ENCODE results near the gene ATP6V0C. TPM values are rescaled to one million over a fixed set of nuclear protein-coding genes. Genes with fewer than 3 reads are reported as not detected.
"Not testable (repeated sequence)": the region's sequence is repeated elsewhere in the genome, so short reads cannot be mapped to it uniquely, and the experiment has no call there.

Gene ATP6V0C
- total RNA-seq, 1 donor from 2014 or later = 157 TPM

DNA sequence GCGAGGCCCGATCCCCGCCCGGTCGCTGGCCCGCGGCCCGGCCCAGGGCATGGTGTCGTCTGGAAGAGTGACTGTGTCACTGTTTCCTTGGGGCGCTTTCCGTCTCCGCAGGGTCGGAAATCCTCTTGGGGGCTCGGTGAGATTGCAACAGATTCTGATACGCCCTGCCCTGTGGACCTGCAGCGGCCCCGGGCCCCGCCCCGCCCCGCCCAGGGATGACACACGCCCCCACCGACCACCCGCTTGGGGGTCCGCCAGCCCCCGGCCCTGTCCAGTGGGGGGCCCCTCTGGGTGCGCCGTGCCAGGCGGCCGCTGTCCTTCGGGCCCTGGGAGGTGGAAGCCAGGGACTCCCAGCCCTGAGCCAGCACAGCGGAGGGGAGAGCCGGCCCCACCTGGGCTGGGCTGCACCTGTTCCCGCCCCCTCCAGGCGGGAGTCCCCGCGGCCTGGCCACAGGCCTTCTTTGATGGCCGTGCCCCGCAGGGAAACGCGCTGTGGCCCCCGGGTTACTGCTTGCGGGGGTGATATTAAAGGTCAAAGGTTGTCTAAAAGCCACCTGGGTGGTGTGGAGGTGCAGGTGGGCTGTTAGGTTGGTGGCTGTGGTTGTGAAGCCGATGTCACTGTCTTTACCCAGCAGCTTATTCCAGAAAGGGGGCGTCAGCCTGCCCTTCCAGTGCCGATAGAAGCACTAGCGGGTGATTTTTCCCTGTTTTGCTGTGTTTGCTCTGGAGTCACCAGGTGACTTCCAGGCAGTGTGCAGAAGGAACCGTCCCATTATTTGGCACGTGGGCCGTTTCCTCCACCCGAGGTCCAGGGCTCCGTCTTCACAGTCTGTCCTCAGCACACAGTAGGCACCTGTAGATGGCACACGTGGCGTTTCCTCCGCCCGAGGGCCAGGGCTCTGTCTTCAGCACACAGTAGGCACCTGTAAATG, 38.1 kb upstream of the ATP6V0C start:
- Mint-ChIP-seq H3K36me3 (ENCODE audit: low read depth, unreplicated experiment) (no peaks in the 10 kb centered on the region), H3K4me3 (ENCODE audit: unreplicated experiment) (peak overlapping the region; percentile 86), H3K4me1 (ENCODE audit: unreplicated experiment) (peaks cover 4% of the 10 kb centered on the region), H3K27me3 (ENCODE audit: unreplicated experiment) (peaks cover 31% of the 10 kb centered on the region), H3K9me3 (ENCODE audit: unreplicated experiment) (no peaks in the 10 kb centered on the region), H3K27ac (ENCODE audit: unreplicated experiment) (no peak overlapping the region)
- no peak for DNase-seq (ENCODE audit: low spot score)
- TF ChIP-seq, protein P1, sequence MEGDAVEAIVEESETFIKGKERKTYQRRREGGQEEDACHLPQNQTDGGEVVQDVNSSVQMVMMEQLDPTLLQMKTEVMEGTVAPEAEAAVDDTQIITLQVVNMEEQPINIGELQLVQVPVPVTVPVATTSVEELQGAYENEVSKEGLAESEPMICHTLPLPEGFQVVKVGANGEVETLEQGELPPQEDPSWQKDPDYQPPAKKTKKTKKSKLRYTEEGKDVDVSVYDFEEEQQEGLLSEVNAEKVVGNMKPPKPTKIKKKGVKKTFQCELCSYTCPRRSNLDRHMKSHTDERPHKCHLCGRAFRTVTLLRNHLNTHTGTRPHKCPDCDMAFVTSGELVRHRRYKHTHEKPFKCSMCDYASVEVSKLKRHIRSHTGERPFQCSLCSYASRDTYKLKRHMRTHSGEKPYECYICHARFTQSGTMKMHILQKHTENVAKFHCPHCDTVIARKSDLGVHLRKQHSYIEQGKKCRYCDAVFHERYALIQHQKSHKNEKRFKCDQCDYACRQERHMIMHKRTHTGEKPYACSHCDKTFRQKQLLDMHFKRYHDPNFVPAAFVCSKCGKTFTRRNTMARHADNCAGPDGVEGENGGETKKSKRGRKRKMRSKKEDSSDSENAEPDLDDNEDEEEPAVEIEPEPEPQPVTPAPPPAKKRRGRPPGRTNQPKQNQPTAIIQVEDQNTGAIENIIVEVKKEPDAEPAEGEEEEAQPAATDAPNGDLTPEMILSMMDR (IDR thresholded peaks at IDR 0.05; ENCODE audit: unreplicated experiment) = no peak

DNA sequence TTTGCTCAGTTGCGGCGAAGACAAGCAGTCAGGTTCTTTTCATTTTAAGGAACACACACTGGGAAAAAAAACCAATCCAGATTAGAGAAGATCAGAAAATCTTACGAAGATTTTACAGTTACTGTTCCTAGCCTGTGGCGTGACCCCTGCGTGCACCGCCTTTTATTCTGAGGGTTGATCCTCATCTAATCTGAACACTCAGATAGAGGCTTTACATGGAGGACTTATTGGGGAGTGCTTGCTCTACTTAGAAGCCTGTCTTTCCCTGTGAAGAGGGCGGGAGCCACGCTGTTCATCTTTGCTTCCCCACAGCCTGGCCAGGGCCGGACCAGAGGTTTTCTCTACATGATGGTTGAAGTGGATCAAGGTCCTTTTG, 37.4 kb upstream of the ATP6V0C start:
- Mint-ChIP-seq H3K27me3 (ENCODE audit: unreplicated experiment) (peaks cover 30% of the 10 kb centered on the region), H3K4me3 (ENCODE audit: unreplicated experiment) (peak overlapping the region; percentile 86), H3K4me1 (ENCODE audit: unreplicated experiment) (peaks cover 4% of the 10 kb centered on the region), H3K9me3 (ENCODE audit: unreplicated experiment) (no peaks in the 10 kb centered on the region), H3K27ac (ENCODE audit: unreplicated experiment) (no peak overlapping the region), H3K36me3 (ENCODE audit: low read depth, unreplicated experiment) (no peaks in the 10 kb centered on the region)
- no peak for DNase-seq (ENCODE audit: low spot score)
- TF ChIP-seq, protein P1 (IDR thresholded peaks at IDR 0.05; ENCODE audit: unreplicated experiment) = no peak

DNA sequence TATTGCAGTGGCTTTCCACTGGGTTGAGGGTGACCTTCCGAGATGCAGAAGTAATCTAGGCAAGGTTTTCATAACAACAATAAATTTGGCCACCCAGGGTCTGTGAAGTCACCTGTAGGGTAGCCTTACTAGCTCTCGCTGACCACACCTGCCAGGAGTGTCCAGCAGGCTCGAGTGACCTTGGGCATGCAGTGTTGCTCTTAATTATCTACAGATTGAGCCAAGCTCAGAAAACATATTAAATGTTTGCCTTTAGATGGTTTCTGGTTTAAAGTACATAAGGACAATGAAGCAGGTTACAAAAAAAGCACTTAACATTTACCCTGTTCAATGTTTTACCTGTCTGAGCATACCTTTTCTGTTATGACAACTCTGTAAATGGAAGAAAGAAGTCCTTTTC, 37.0 kb upstream of the ATP6V0C start:
- H3K4me1 Mint-ChIP-seq (ENCODE audit: unreplicated experiment) = peaks cover 4% of the 10 kb centered on the region
- H3K36me3 Mint-ChIP-seq (ENCODE audit: low read depth, unreplicated experiment) = no peaks in the 10 kb centered on the region
- TF ChIP-seq, protein P1 (IDR thresholded peaks at IDR 0.05; ENCODE audit: unreplicated experiment) = no peak
- no peak overlapping the region for H3K27ac Mint-ChIP-seq (ENCODE audit: unreplicated experiment)
- H3K27me3 Mint-ChIP-seq (ENCODE audit: unreplicated experiment) = peaks cover 30% of the 10 kb centered on the region
- H3K4me3 Mint-ChIP-seq (ENCODE audit: unreplicated experiment) = peak overlapping the region; percentile 86
- no peak for DNase-seq (ENCODE audit: low spot score)
- H3K9me3 Mint-ChIP-seq (ENCODE audit: unreplicated experiment) = no peaks in the 10 kb centered on the region

DNA sequence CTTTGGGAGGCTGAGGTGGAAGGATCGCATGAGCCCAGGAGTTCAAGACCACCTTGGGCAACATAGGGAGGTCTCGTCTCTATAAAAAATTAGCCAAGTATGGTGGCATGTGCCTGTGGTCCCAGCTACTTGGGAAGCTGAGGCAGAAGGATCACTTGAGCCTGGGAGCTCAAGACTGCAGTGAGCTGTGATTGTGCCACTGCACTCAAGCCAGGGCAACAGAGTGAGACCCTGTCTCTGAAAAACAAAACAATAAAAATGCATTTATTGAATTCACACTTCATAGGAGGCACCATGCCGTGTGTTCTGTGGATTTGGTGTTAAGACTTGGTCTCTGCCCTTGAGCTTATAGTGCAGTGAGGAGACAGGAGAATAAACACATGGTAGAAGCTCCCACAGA, 36.4 kb upstream of the ATP6V0C start:
- no peaks in the 10 kb centered on the region for H3K9me3 Mint-ChIP-seq (ENCODE audit: unreplicated experiment)
- peak overlapping the region; percentile 86 for H3K4me3 Mint-ChIP-seq (ENCODE audit: unreplicated experiment)
- H3K4me1 Mint-ChIP-seq (ENCODE audit: unreplicated experiment) = peaks cover 4% of the 10 kb centered on the region
- peaks cover 30% of the 10 kb centered on the region for H3K27me3 Mint-ChIP-seq (ENCODE audit: unreplicated experiment)
- H3K27ac Mint-ChIP-seq (ENCODE audit: unreplicated experiment) = peak overlapping the region; percentile 74
- no peaks in the 10 kb centered on the region for H3K36me3 Mint-ChIP-seq (ENCODE audit: low read depth, unreplicated experiment)
- TF ChIP-seq, protein P1 (IDR thresholded peaks at IDR 0.05; ENCODE audit: unreplicated experiment) = no peak
- DNase-seq (ENCODE audit: low spot score) = no peak

DNA sequence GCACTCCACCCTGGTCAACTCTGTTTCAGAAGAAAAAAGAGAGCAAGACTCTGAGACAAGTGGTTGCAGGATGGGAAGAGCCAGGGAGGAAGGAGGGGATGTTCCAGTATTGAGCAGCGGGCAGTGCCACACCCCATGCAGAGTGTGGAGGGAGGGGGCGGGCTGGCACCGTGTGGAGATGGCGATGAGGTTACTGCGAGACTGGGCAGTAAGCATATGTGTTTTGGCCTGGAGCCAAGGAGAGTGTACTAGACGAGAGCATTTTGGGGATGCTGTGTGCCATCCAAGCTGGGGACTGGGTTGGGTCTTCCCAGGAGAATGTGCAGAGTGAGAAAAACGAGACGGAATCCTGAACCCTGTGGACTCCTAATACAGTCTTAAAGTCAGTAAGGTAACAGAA, 35.5 kb upstream of the ATP6V0C start:
- peak overlapping the region; percentile 59 for H3K4me3 Mint-ChIP-seq (ENCODE audit: unreplicated experiment)
- H3K27ac Mint-ChIP-seq (ENCODE audit: unreplicated experiment) = no peak overlapping the region

DNA sequence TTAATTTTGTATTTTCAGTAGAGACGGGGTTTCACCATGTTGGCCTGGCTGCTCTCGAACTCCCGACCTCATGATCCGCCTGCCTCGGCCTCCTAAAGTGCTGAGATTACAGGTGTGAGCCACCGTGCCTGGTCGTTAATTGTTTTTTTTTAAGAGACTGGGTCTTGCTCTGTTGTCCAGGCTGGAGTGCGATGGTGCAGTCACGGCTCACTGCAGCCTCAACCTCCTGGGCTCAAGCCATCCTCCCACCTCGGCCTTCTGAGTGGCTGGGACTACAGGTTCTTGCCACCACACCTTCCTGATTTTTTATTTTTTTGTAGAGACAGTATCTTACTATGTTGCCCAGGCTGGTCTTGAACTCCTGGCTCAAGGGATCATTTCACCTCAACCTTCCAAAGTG, 33.8 kb upstream of the ATP6V0C start:
- not testable (repeated sequence) for H3K4me3 Mint-ChIP-seq (ENCODE audit: unreplicated experiment)

More for the DNA sequence above, 35.5 kb upstream of the ATP6V0C start:
- H3K9me3 Mint-ChIP-seq (ENCODE audit: unreplicated experiment) = no peaks in the 10 kb centered on the region
- DNase-seq (ENCODE audit: low spot score) = no peak
- H3K27me3 Mint-ChIP-seq (ENCODE audit: unreplicated experiment) = peaks cover 26% of the 10 kb centered on the region
- peaks cover 4% of the 10 kb centered on the region for H3K4me1 Mint-ChIP-seq (ENCODE audit: unreplicated experiment)
- TF ChIP-seq, protein P1 (IDR thresholded peaks at IDR 0.05; ENCODE audit: unreplicated experiment) = no peak
- H3K36me3 Mint-ChIP-seq (ENCODE audit: low read depth, unreplicated experiment) = no peaks in the 10 kb centered on the region

More for the DNA sequence above, 33.8 kb upstream of the ATP6V0C start:
- H3K36me3 Mint-ChIP-seq (ENCODE audit: low read depth, unreplicated experiment); H3K4me1 Mint-ChIP-seq (ENCODE audit: unreplicated experiment); H3K27ac Mint-ChIP-seq (ENCODE audit: unreplicated experiment); DNase-seq (ENCODE audit: low spot score); H3K9me3 Mint-ChIP-seq (ENCODE audit: unreplicated experiment): not testable (repeated sequence)
- H3K27me3 Mint-ChIP-seq (ENCODE audit: unreplicated experiment) = peaks cover 32% of the 10 kb centered on the region

Data from endothelial cell (in vitro differentiated cells).